Measurements from ENCODE around the gene PABPN1L.

The PABPN1L gene

GRCh38 chr16:88883117-88883895, 16.8 kb upstream of the PABPN1L start:
- DNase-seq, result no peak

GRCh38 chr16:88882358-88883030, 16.0 kb upstream of the PABPN1L start:
- no peak for DNase-seq

GRCh38 chr16:88881675-88882357, 15.4 kb upstream of the PABPN1L start:
- no peak for DNase-seq

- DNase-seq, result no peak
Observed at GRCh38 chr16:88881007-88881615, 14.7 kb upstream of the PABPN1L start.

- no peak for DNase-seq
Observed at GRCh38 chr16:88880226-88881006, 14.0 kb upstream of the PABPN1L start.

- DNase-seq, result no peak
Observed at GRCh38 chr16:88879788-88880055, 13.3 kb upstream of the PABPN1L start.

GRCh38 chr16:88878967-88879787, 12.7 kb upstream of the PABPN1L start:
- DNase-seq, result no peak

- no peak for DNase-seq
Observed at GRCh38 chr16:88878356-88878755, 11.9 kb upstream of the PABPN1L start.

GRCh38 chr16:88877564-88878289, 11.3 kb upstream of the PABPN1L start:
- DNase-seq, result no peak

GRCh38 chr16:88876942-88877526, 10.6 kb upstream of the PABPN1L start:
- DNase-seq, result no peak

- DNase-seq, result no peak
Observed at GRCh38 chr16:88875703-88876234, 9.3 kb upstream of the PABPN1L start.

GRCh38 chr16:88874938-88875599, 8.6 kb upstream of the PABPN1L start:
- DNase-seq, result no peak

- DNase-seq, result no peak
Observed at GRCh38 chr16:88872650-88873331, 6.3 kb upstream of the PABPN1L start.

- DNase-seq, result no peak
Observed at GRCh38 chr16:88871730-88872416, 5.4 kb upstream of the PABPN1L start.

GRCh38 chr16:88871349-88871702, 4.9 kb upstream of the PABPN1L start:
- no peak for DNase-seq

- DNase-seq, result no peak
Observed at GRCh38 chr16:88870608-88871348, 4.3 kb upstream of the PABPN1L start.

- DNase-seq, result no peak
Observed at GRCh38 chr16:88869673-88869980, 3.2 kb upstream of the PABPN1L start.

GRCh38 chr16:88868974-88869672, 2.7 kb upstream of the PABPN1L start:
- DNase-seq, result no peak
